Brain microvascular endothelial cell (primary cell): Measurements from ENCODE around the gene CACFD1.
A peak's percentile ranks its signal among the peaks of the same experiment; 100 is the strongest.

ENCODE experiments used
- DNase-seq: peaks from one replicate; pipeline ENCODE4 v3.0.0-alpha.2; 2020
- H3K27ac ChIP-seq: fragments of 250-450 bp; sonication (Bioruptor Pico); 2 replicates; pipeline ENCODE4 v1.5.1; 2020; ENCODE audit warnings: mild to moderate bottlenecking, moderate library complexity
- H3K27me3 ChIP-seq: fragments of 250-450 bp; sonication (Bioruptor Pico); replicated peaks from 2 replicates; pipeline ENCODE4 v1.5.1; 2020; ENCODE audit warnings: mild to moderate bottlenecking
- H3K36me3 ChIP-seq: fragments of 250-450 bp; sonication (Bioruptor Pico); replicated peaks from 2 replicates; pipeline ENCODE4 v1.5.1; 2020; ENCODE audit warnings: mild to moderate bottlenecking
- H3K4me3 ChIP-seq: 2 replicates; pipeline ENCODE4 v1.5.1; 2011; ENCODE audit warnings: low read depth, mild to moderate bottlenecking, control low read depth, low read length, moderate library complexity
- CTCF ChIP-seq: IDR thresholded peaks from 2 replicates; pipeline ENCODE4 v1.5.1; 2011; ENCODE audit warnings: low read depth, mild to moderate bottlenecking, moderate library complexity, low read length, control low read depth, inconsistent platforms; ENCODE audit errors: missing control alignments
- in situ Hi-C: cut with HindIII; loops from 2 replicates; pipeline ENCODE4 v1.10.0; 2017; ENCODE audit warnings: low sequenced_read_pairs, low pct_ligation_motif_present

CACFD1 gene

GRCh38 chr9:133475292-133476012 lies 15.7 kb downstream of the CACFD1 start:
- Histone ChIP-seq H3K27me3 (no peaks in the 10 kb centered on the region), H3K36me3 (peaks cover 57% of the 10 kb centered on the region), H3K27ac (no peak overlapping the region), H3K4me3 (no peak overlapping the region)
- TF ChIP-seq CTCF: no peak
- no peak for DNase-seq
- in situ Hi-C loops: no loop called here

- in situ Hi-C loops: no loop called here
- Histone ChIP-seq H3K36me3 (peaks cover 57% of the 10 kb centered on the region), H3K27me3 (no peaks in the 10 kb centered on the region), H3K4me3 (no peak overlapping the region), H3K27ac (no peak overlapping the region)
- TF ChIP-seq CTCF: no peak
- no peak for DNase-seq
Observed at GRCh38 chr9:133476036-133476931, 16.5 kb downstream of the CACFD1 start.

- DNase-seq: no peak
Observed at GRCh38 chr9:133476941-133477340, 17.2 kb downstream of the CACFD1 start.

GRCh38 chr9:133477461-133477860 lies 17.7 kb downstream of the CACFD1 start:
- no peak overlapping the region for H3K27ac ChIP-seq
- TF ChIP-seq CTCF: no peak
- H3K36me3 ChIP-seq: peaks cover 46% of the 10 kb centered on the region
- no peaks in the 10 kb centered on the region for H3K27me3 ChIP-seq
- no peak for DNase-seq
- no peak overlapping the region for H3K4me3 ChIP-seq
- in situ Hi-C loops: no loop called here

More at GRCh38 chr9:133476941-133477340, 17.2 kb downstream of the CACFD1 start:
- TF ChIP-seq CTCF: no peak
- H3K4me3 ChIP-seq: no peak overlapping the region
- H3K27ac ChIP-seq: no peak overlapping the region
- H3K27me3 ChIP-seq: no peaks in the 10 kb centered on the region
- in situ Hi-C loops: no loop called here
- peaks cover 51% of the 10 kb centered on the region for H3K36me3 ChIP-seq

- in situ Hi-C loops: no loop called here
- Histone ChIP-seq H3K27ac (peak overlapping the region; percentile 57), H3K27me3 (no peaks in the 10 kb centered on the region), H3K36me3 (peaks cover 38% of the 10 kb centered on the region), H3K4me3 (peak overlapping the region; percentile 71)
- peak; percentile 14 for DNase-seq
- TF ChIP-seq CTCF: no peak
Observed at GRCh38 chr9:133477992-133478850, 18.4 kb downstream of the CACFD1 start.
